Panc1 (cell line): Measurements from ENCODE around the gene ASPA. TPM values are rescaled to one million over a fixed set of nuclear protein-coding genes. Genes with fewer than 3 reads are reported as not detected.

Experiments
- ATAC-seq: fragments of 200-7000 bp; cut with Tn5 transposase; 2 replicates; pipeline ENCODE4 v1.9.1; 2020; ENCODE audit warnings: mild to moderate bottlenecking, moderate library complexity
- BruUV-seq: library from RNA; stranded (reverse); fragments of 400-500 nt; replicated peaks from 2 replicates; lab custom pipeline; 2021; lab: Mats Ljungman, UMichigan
- CTCF ChIA-PET: fragments of 300-600 bp; sonication (Branson Sonifier 250); formaldehyde crosslinking; loops from one replicate; lab custom pipeline; 2022; ENCODE audit warnings: antibody characterized with exemption; lab: Charles Lee
- POLR2A ChIA-PET: fragments of 300-600 bp; sonication (Branson Sonifier 250); formaldehyde crosslinking; loops from one replicate; lab custom pipeline; 2022; ENCODE audit warnings: antibody characterized with exemption; lab: Charles Lee
- DNase-seq: peaks from one replicate; pipeline ENCODE4 v3.0.0-alpha.2; 2010; ENCODE audit warnings: low read depth, low spot score
- H3K27ac ChIP-seq: 2 replicates; pipeline ENCODE4 v1.5.1; 2011; ENCODE audit warnings: mild to moderate bottlenecking, low read length, inconsistent platforms
- H3K27me3 ChIP-seq: fragments of 200-500 bp; sonication (Bioruptor generic); 2 replicates; pipeline ENCODE4 v1.6.0; 2014; ENCODE audit warnings: low read length, inconsistent platforms; ENCODE audit not compliant: control insufficient read depth, insufficient read depth
- H3K36me3 ChIP-seq: fragments of 200-500 bp; sonication (Bioruptor generic); 2 replicates; pipeline ENCODE4 v1.5.1; 2014; ENCODE audit warnings: inconsistent platforms, mild to moderate bottlenecking, low read length, moderate library complexity; ENCODE audit not compliant: control insufficient read depth, insufficient read depth
- H3K4me1 ChIP-seq: 2 replicates; pipeline ENCODE4 v1.5.1; 2011; ENCODE audit warnings: inconsistent platforms, mild to moderate bottlenecking, low read length, moderate library complexity; ENCODE audit not compliant: control insufficient read depth, insufficient read depth
- H3K4me3 ChIP-seq, 2 experiments: 2 replicates each; pipeline ENCODE4 v1.5.1; 2011 to 2012; ENCODE audit warnings: low read depth in 2 of 2, low read length in 2 of 2, mild to moderate bottlenecking in 2 of 2, inconsistent platforms in 1 of 2, moderate library complexity in 1 of 2
- H3K9me3 ChIP-seq: fragments of 200-500 bp; sonication (Bioruptor generic); 2 replicates; pipeline ENCODE4 v1.5.1; 2014; ENCODE audit warnings: low read depth, mild to moderate bottlenecking, inconsistent platforms, low read length, moderate library complexity; ENCODE audit not compliant: control insufficient read depth, insufficient read depth
- CTCF ChIP-seq: fragments of 450-650 bp; IDR thresholded peaks from 2 replicates; pipeline ENCODE4 v1.5.1; 2017; ENCODE audit warnings: mild to moderate bottlenecking
- POLR2AphosphoS5 ChIP-seq: IDR thresholded peaks from 2 replicates; pipeline ENCODE4 v1.6.1; 2012; ENCODE audit warnings: mild to moderate bottlenecking, low read depth, low read length, moderate library complexity
- REST ChIP-seq, 2 experiments: IDR thresholded peaks; 2 replicates each; pipeline ENCODE4 v1.6.1; 2011 to 2012; ENCODE audit warnings: low read depth in 2 of 2, control low read depth in 1 of 2, low read length in 1 of 2, mild to moderate bottlenecking in 1 of 2, moderate library complexity in 1 of 2; ENCODE audit not compliant: insufficient read depth in 1 of 2
- SIN3A ChIP-seq: IDR thresholded peaks from 2 replicates; pipeline ENCODE4 v1.6.1; 2012; ENCODE audit warnings: low read depth, mild to moderate bottlenecking, low read length, moderate library complexity, borderline replicate concordance; ENCODE audit not compliant: insufficient read depth
- TCF7L2 ChIP-seq: IDR thresholded peaks from 2 replicates; pipeline ENCODE4 v1.6.1; 2011; ENCODE audit warnings: mild to moderate bottlenecking, low read depth, low read length, inconsistent platforms
- in situ Hi-C: cut with HindIII; loops from 2 replicates; pipeline ENCODE4 v1.10.0; 2016; ENCODE audit warnings: low sequenced_read_pairs, low pct_unique_long_range_greater_than_20kb
- intact Hi-C: fragments of 100-400 bp; cut with micrococcal nuclease; formaldehyde crosslinking; loops from one replicate; pipeline ENCODE4 v1.10.0; 2022; ENCODE audit not compliant: unreplicated experiment
- total RNA-seq: library from RNA; stranded (reverse); gene quantifications from one replicate; pipeline ENCODE4 v1.2.1, GENCODE V29; 2021; ENCODE audit not compliant: unreplicated experiment

ASPA gene
- total RNA-seq, 1 experiment from 2014 or later = not detected

- Histone ChIP-seq H3K9me3 (no peaks in the 10 kb centered on the region), H3K4me1 (no peaks in the 10 kb centered on the region), H3K4me3 (no peak overlapping the region), H3K36me3 (no peaks in the 10 kb centered on the region), H3K27me3 (no peaks in the 10 kb centered on the region), H3K27ac (no peak overlapping the region)
- DNase-seq (no peak), ATAC-seq (no peak)
- ChIA-PET CTCF (no interaction called here), POLR2A (interaction anchor here (0.5 kb wide), 1 partner anchor 1686 kb away, joined by 5 read pairs; no protein-coding TSS in a partner anchor)
- no TSS peak for BruUV-seq
- intact Hi-C loops = no loop called here
- in situ Hi-C loops = no loop called here
- TF ChIP-seq SIN3A = no peak
- TF ChIP-seq CTCF = no peak
- no peak for TF ChIP-seq TCF7L2
Observed at GRCh38 chr17:3542410-3543088, 66.8 kb downstream of the ASPA start.

GRCh38 chr17:3543453-3543852 is 67.7 kb downstream of the ASPA start:
- BruUV-seq = no TSS peak

More at GRCh38 chr17:3543453-3543852, 67.7 kb downstream of the ASPA start:
- ChIA-PET POLR2A (interaction anchor here (0.5 kb wide), 1 partner anchor 1685 kb away, joined by 5 read pairs; no protein-coding TSS in a partner anchor), CTCF (no interaction called here)
- no peak for TF ChIP-seq SIN3A
- no peak for TF ChIP-seq POLR2AphosphoS5
- TF ChIP-seq TCF7L2 = no peak
- no peak for TF ChIP-seq CTCF
- no peak for TF ChIP-seq REST (IDR thresholded peaks at IDR 0.05; ENCODE audit: insufficient read depth in 1 of 2, low read depth in 2 of 2, low read length in 1 of 2)
- Histone ChIP-seq H3K9me3 (no peaks in the 10 kb centered on the region), H3K27ac (no peak overlapping the region), H3K4me3 (no peak overlapping the region), H3K27me3 (no peaks in the 10 kb centered on the region), H3K4me1 (no peaks in the 10 kb centered on the region), H3K36me3 (no peaks in the 10 kb centered on the region)
- intact Hi-C loops = no loop called here
- ATAC-seq (no peak), DNase-seq (no peak)
- in situ Hi-C loops = no loop called here
